Measurements from ENCODE around the gene RNASEH2C. TPM values are rescaled to one million over a fixed set of nuclear protein-coding genes. Genes with fewer than 3 reads are reported as not detected.

The RNASEH2C gene
- total and polyA plus RNA-seq, 12 donors, result 13.5 to 170 (median 110) TPM

GRCh38 chr11:65726660-65727059 lies 6.1 kb upstream of the RNASEH2C start:
- no peak for DNase-seq
- Histone ChIP-seq H3K36me3 (replicated peaks in 1 of 2) (no peaks in the 10 kb centered on the region), H3K4me1 (replicated peaks in 1 of 2) (no peaks in the 10 kb centered on the region), H3K4me3 (no peak overlapping the region), H3K27me3 (no peaks in the 10 kb centered on the region), H3K9me3 (replicated peaks in 1 of 3) (no peaks in the 10 kb centered on the region), H3K27ac (no peak overlapping the region)
- WGBS, 4 donors, result 69 to 82% (median 74%) methylated on average over 4 to 6 of the region's 6 CpGs
- intact Hi-C loops (cut with DNase I), result loop anchor here in 1 of 2 donors (10.0 kb wide), 1 partner anchor 258 kb away; no protein-coding TSS in a partner anchor
- TF ChIP-seq CTCF (IDR thresholded peaks at IDR 0.05) (no peak), POLR2A (IDR thresholded peaks at IDR 0.05) (no peak)

- 67 to 78% (median 74%) methylated on average over 1 of the region's 1 CpG for WGBS, 4 donors
These were observed 1.7 kb upstream of the RNASEH2C start for GRCh38 chr11:65722261-65722660.

GRCh38 chr11:65719871-65720210 lies 757 bp downstream of the RNASEH2C start:
- intact Hi-C loops (cut with DNase I), result loop anchor here (5.0 to 10.0 kb wide), 3 partner anchors 52 to 265 kb away; no protein-coding TSS in a partner anchor

More at GRCh38 chr11:65722261-65722660, 1.7 kb upstream of the RNASEH2C start:
- Histone ChIP-seq H3K4me3 (no peak overlapping the region), H3K9me3 (replicated peaks in 1 of 3) (no peaks in the 10 kb centered on the region), H3K27me3 (no peaks in the 10 kb centered on the region), H3K4me1 (replicated peaks in 1 of 2) (peaks cover 17 to 21% of the 10 kb centered on the region in 2 donors), H3K27ac (no peak overlapping the region), H3K36me3 (replicated peaks in 1 of 2) (peaks cover 0 to 23% of the 10 kb centered on the region in 2 donors)
- intact Hi-C loops (cut with DNase I), result loop anchor here in 1 of 2 donors (10.0 kb wide), 1 partner anchor 263 kb away; no protein-coding TSS in a partner anchor
- no peak for DNase-seq
- TF ChIP-seq CTCF (IDR thresholded peaks at IDR 0.05) (no peak), POLR2A (IDR thresholded peaks at IDR 0.05) (no peak)

GRCh38 chr11:65718964-65719492 lies 1.6 kb downstream of the RNASEH2C start:
- peak; percentile 81 to 94 (median 92) for DNase-seq
- no peaks in the 10 kb centered on the region for H3K27me3 ChIP-seq
- peak overlapping the region in 1 of 4 donors; percentile 93 for H3K4me3 ChIP-seq
- intact Hi-C loops (cut with DNase I), result loop anchor here (5.0 kb wide), 2 partner anchors 53 to 98 kb away; no protein-coding TSS in a partner anchor
- WGBS, 4 donors, result 22 to 61% (median 35%) methylated on average over 6 to 10 of the region's 10 CpGs
- H3K9me3 ChIP-seq (replicated peaks in 1 of 3), result no peaks in the 10 kb centered on the region
- H3K27ac ChIP-seq, result peak overlapping the region in 3 of 5 donors; percentile 11 to 96 (median 22)
- peaks cover 0 to 55% of the 10 kb centered on the region in 2 donors for H3K36me3 ChIP-seq (replicated peaks in 1 of 2)
- peaks cover 17 to 21% of the 10 kb centered on the region in 2 donors for H3K4me1 ChIP-seq (replicated peaks in 1 of 2)
- TF ChIP-seq POLR2A (IDR thresholded peaks at IDR 0.05) (no peak), CTCF (IDR thresholded peaks at IDR 0.05) (no peak)

More at GRCh38 chr11:65719871-65720210, 757 bp downstream of the RNASEH2C start:
- Histone ChIP-seq H3K27me3 (no peaks in the 10 kb centered on the region), H3K27ac (peak overlapping the region; percentile 10 to 96 (median 72)), H3K36me3 (replicated peaks in 1 of 2) (peaks cover 0 to 47% of the 10 kb centered on the region in 2 donors), H3K4me1 (replicated peaks in 1 of 2) (peaks cover 17 to 21% of the 10 kb centered on the region in 2 donors), H3K9me3 (replicated peaks in 1 of 3) (no peaks in the 10 kb centered on the region), H3K4me3 (peak overlapping the region in 2 of 4 donors; percentile 80 to 93)
- WGBS, 4 donors, result 1 to 3% (median 2%) methylated on average over 8 to 17 of the region's 17 CpGs; no CpG with 5 or more reads in 1 of the 4 donors
- no peak for TF ChIP-seq POLR2A (IDR thresholded peaks at IDR 0.05)
- peak in 1 of 6 experiments; percentile 18 for TF ChIP-seq CTCF (IDR thresholded peaks at IDR 0.05)
- DNase-seq, result peak in 2 of 7 donors; percentile 37 to 38

Measured in adrenal gland (tissue), 12 donors.